Heart right ventricle (tissue), 16 donors: Measurements from ENCODE around the gene TARP.
"Not testable (repeated sequence)": the region's sequence is repeated elsewhere in the genome, so short reads cannot be mapped to it uniquely, and the experiment has no call there.

Experiments
- ATAC-seq, 8 donors: fragments of 200-7000 bp; cut with Tn5 transposase; one replicate each; pipeline ENCODE4 v1.9.1; 2020; ENCODE audit warnings: mild to moderate bottlenecking in 8 of 8, moderate library complexity in 8 of 8, moderate number of reproducible peaks in 1 of 8
- DNase-seq, 2 donors: peaks; one replicate each; pipeline ENCODE4 v3.0.0-alpha.2; 2020
- H3K27ac ChIP-seq, 10 donors: fragments of 200-600 bp; sonication (generic) in 2 of 10; one replicate each; pipeline versions ENCODE4 v1.5.0 to v1.8.0; 2020 to 2022; ENCODE audit warnings: mild to moderate bottlenecking in 3 of 10
- H3K27me3 ChIP-seq, 7 donors: fragments of 200-600 bp; one replicate each; pipeline ENCODE4 v1.8.0; 2021 to 2022; ENCODE audit warnings: mild to moderate bottlenecking in 2 of 7
- H3K36me3 ChIP-seq, 9 donors: fragments of 200-600 bp; sonication (generic) in 1 of 9; one replicate each; pipeline versions ENCODE4 v1.5.0 to v1.8.0; 2020 to 2022; ENCODE audit warnings: mild to moderate bottlenecking in 2 of 9
- H3K4me1 ChIP-seq, 9 donors: fragments of 200-600 bp; sonication (generic) in 1 of 9; one replicate each; pipeline versions ENCODE4 v1.5.0 to v1.8.0; 2020 to 2022; ENCODE audit warnings: mild to moderate bottlenecking in 4 of 9
- H3K4me3 ChIP-seq, 10 donors: fragments of 200-600 bp; sonication (generic) in 2 of 10; one replicate each; pipeline versions ENCODE4 v1.5.0 to v1.8.0; 2020 to 2022; ENCODE audit warnings: mild to moderate bottlenecking in 7 of 10, moderate library complexity in 2 of 10
- H3K9me3 ChIP-seq, 11 donors: fragments of 200-600 bp in 10 of 11; sonication (generic) in 2 of 11; one replicate each; pipeline versions ENCODE4 v1.5.0 to v1.8.0; 2013 to 2022; ENCODE audit warnings: mild to moderate bottlenecking in 2 of 11, control low read depth in 1 of 11, moderate library complexity in 1 of 11
- WGBS, 2 donors: extraction: QIAGEN DNeasy Blood & Tissue Kit; methylation state at CpG; one replicate each; pipeline ENCODE4 v1.1.7; 2013; ENCODE audit warnings: inconsistent platforms in 1 of 2; 5-methylcytosine and 5-hydroxymethylcytosine counted together
- intact Hi-C, 10 donors: fragments of 100-400 bp; cut with DNase I; formaldehyde crosslinking; loops; one replicate each; pipeline versions ENCODE4 v1.11.1 to v1.14.2; 2022
- TF ChIP-seq, protein P1 (sequence below), 9 donors: fragments of 200-600 bp; sonication (generic) in 2 of 9; IDR thresholded peaks; one replicate each; pipeline versions ENCODE4 v1.5.0 to v1.8.0; 2021 to 2022; ENCODE audit warnings: antibody characterized with exemption in 9 of 9, mild to moderate bottlenecking in 5 of 9, moderate library complexity in 1 of 9
- donor health status: Arrhythmogenic right ventricular cardiomyopathy.
- donor health status: ischemic (EF 13 %, LVEDD 7.1; RV severe dilation, severe dysfunction).
- donor health status: healthy with polysubstance abuse.
- donor health status: DM: no; HTN: yes; CAD: no.
- donor health status: DM: no; HTN: no; CAD: no.
- donor health status: ischemic (EF 25% LVEDD 6.9; RV normal size, moderate dysfunction).
- donor health status: ischemic (EF 25% LVEDD 5.7; RV mildly dilated, moderate dysfunction).
- donor health status: healthy.
- donor health status: DM: yes; HTN: yes; CAD: no.
- donor health status: Ischemic cardiomyopathy.
- donor health status: ischemic (EF 35%, LVEDD 5.7; RV mildly dilated, moderate dysfunction).
- donor health status: nonischemic (EF 11% LVEDD 7.7; RV severe dilation, severe dysfunction).
- donor health status: DM: yes; HTN: yes; CAD: no.
- donor health status: PGD.
- donor health status: ischemic (EF 29% LVEDD 5.4; RV normal size, mild dysfunction).
- donor health status: nonischemic (EF 23%, LVEDD 6.1; RV moderate dilation, normal function).

Gene TARP

GRCh38 chr7:38245409-38245977, 27.9 kb downstream of the TARP start:
- Histone ChIP-seq H3K36me3 (no peaks in the 10 kb centered on the region), H3K27ac (no peak overlapping the region), H3K4me3 (no peak overlapping the region), H3K9me3 (no peaks in the 10 kb centered on the region), H3K27me3 (no peaks in the 10 kb centered on the region), H3K4me1 (no peaks in the 10 kb centered on the region)
- DNase-seq (no peak), ATAC-seq (no peak)
- TF ChIP-seq, protein P1, sequence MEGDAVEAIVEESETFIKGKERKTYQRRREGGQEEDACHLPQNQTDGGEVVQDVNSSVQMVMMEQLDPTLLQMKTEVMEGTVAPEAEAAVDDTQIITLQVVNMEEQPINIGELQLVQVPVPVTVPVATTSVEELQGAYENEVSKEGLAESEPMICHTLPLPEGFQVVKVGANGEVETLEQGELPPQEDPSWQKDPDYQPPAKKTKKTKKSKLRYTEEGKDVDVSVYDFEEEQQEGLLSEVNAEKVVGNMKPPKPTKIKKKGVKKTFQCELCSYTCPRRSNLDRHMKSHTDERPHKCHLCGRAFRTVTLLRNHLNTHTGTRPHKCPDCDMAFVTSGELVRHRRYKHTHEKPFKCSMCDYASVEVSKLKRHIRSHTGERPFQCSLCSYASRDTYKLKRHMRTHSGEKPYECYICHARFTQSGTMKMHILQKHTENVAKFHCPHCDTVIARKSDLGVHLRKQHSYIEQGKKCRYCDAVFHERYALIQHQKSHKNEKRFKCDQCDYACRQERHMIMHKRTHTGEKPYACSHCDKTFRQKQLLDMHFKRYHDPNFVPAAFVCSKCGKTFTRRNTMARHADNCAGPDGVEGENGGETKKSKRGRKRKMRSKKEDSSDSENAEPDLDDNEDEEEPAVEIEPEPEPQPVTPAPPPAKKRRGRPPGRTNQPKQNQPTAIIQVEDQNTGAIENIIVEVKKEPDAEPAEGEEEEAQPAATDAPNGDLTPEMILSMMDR (IDR thresholded peaks at IDR 0.05), result no peak
- whole genome bisulfite sequencing, 2 donors, result 62 to 70% methylated on average over 3 of the region's 3 CpGs
- intact Hi-C loops, result no loop called here

DNA sequence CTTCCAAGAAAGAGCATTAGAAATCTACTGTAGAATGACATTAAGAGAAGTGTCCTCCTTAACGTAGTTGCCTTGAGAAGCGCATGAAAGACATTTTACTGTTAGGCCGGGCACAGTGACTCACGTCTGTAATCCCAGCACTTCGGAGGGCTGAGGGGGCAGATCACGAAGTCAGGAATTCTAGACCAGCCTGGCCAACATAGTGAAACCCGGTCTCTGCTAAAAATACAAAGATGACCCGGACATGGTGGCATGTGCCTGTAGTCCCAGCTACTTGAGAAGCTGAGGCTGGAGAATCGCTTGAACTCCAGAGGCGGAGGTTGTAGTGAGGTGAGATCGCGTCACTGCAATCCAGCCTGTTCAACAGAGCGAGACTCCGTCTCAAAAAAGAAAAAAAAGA, 28.9 kb downstream of the TARP start:
- intact Hi-C loops, result no loop called here
- ATAC-seq, result no peak
- WGBS, 2 donors, result 77 to 78% methylated on average over 14 of the region's 14 CpGs

GRCh38 chr7:38243345-38243744, 30.1 kb downstream of the TARP start:
- H3K4me3 ChIP-seq, H3K4me1 ChIP-seq, H3K36me3 ChIP-seq, intact Hi-C loops, DNase-seq, H3K27me3 ChIP-seq, H3K9me3 ChIP-seq: not testable (repeated sequence)
- WGBS, 2 donors, result 64 to 73% methylated on average over 5 of the region's 5 CpGs
- peak overlapping the region in 1 of 10 donors; percentile 36 for H3K27ac ChIP-seq
- ATAC-seq, result peak in 2 of 8 donors; percentile 28 to 31

More for the DNA sequence above, 28.9 kb downstream of the TARP start:
- H3K4me3 ChIP-seq, result no peak overlapping the region
- no peaks in the 10 kb centered on the region for H3K27me3 ChIP-seq
- H3K9me3 ChIP-seq, result no peaks in the 10 kb centered on the region
- no peaks in the 10 kb centered on the region for H3K4me1 ChIP-seq
- DNase-seq, result no peak
- H3K27ac ChIP-seq, result no peak overlapping the region
- H3K36me3 ChIP-seq, result no peaks in the 10 kb centered on the region
- TF ChIP-seq, protein P1 (IDR thresholded peaks at IDR 0.05), result no peak

DNA sequence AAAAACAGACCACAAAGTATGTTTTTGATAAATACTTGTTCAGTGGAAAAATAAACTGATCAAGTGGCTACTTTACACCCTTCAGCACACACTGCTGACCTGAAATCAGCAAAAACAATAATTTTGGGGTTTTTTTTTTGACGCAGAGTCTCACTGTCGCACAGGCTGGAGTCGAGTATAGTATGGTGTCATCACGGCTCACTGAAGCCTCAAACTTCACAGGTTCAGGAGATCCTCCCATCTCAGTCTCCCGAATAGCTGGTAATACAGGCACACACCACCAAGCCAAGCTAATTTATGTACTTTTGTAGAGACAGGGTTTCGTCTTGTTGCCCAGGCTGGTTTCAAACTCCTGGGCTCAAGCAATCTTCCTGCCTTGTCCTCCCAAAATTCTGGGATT, 30.6 kb downstream of the TARP start:
- DNase-seq (no peak), ATAC-seq (no peak)
- Histone ChIP-seq H3K4me3 (no peak overlapping the region), H3K4me1 (no peaks in the 10 kb centered on the region), H3K36me3 (no peaks in the 10 kb centered on the region), H3K9me3 (no peaks in the 10 kb centered on the region), H3K27ac (no peak overlapping the region), H3K27me3 (no peaks in the 10 kb centered on the region)
- intact Hi-C loops, result no loop called here
- TF ChIP-seq, protein P1 (IDR thresholded peaks at IDR 0.05), result no peak
- WGBS, 2 donors, result 89 to 94% methylated on average over 6 of the region's 6 CpGs

DNA sequence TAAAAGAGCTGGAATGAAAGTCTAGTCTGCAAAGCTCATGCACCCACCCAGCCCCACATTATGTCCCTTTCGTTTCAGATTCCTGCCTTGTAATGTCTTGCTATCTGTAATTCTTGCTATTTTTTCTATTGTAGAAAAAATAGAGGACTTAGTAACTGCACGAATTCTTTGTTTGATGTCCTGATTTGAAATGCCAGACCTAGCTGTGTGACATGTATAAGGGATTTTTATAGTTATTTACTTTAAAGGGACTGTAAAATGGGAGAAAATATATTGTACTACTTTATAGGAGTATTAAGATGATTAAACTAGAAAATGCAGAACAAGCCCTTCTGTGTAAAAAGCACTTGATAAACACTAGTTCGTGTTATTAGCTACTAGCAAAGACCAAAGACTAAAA, 32.4 kb downstream of the TARP start:
- Histone ChIP-seq H3K4me3 (no peak overlapping the region), H3K27me3 (no peaks in the 10 kb centered on the region), H3K9me3 (no peaks in the 10 kb centered on the region), H3K4me1 (peaks cover 0 to 8% (median 0%) of the 10 kb centered on the region in 9 donors), H3K27ac (peak overlapping the region in 1 of 10 donors; percentile 10), H3K36me3 (no peaks in the 10 kb centered on the region)
- no peak for DNase-seq
- intact Hi-C loops, result no loop called here
- TF ChIP-seq, protein P1 (IDR thresholded peaks at IDR 0.05), result no peak
- ATAC-seq, result no peak
- WGBS, 2 donors, result 81 to 83% methylated on average over 3 of the region's 3 CpGs

DNA sequence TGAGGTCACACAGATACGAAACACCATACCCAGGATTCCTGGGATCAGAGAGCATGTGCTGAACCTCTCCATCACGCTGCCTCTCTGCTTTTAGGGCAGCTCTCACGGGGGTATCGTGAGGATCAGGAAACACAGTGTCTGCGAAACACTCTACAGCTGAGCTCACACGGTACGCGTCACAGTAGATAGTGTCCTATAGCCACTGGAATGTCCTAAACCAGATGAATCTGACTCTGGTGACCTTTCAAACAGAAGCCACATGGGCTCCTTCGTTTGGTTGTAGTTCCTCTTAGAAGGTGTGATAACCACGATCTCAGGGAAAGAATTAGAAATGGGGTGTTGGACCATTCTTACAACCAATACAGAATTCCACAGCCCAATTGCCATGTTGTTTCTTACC, 34.3 kb downstream of the TARP start:
- H3K36me3 ChIP-seq, H3K9me3 ChIP-seq, ATAC-seq, H3K27me3 ChIP-seq, DNase-seq, intact Hi-C loops, H3K4me3 ChIP-seq, H3K27ac ChIP-seq: not testable (repeated sequence)
- H3K4me1 ChIP-seq, result peaks cover 0 to 11% (median 0%) of the 10 kb centered on the region in 9 donors
- 88% methylated on average over 10 of the region's 10 CpGs for WGBS, 2 donors
